Breast epithelium (tissue), 4 donors: ENCODE data around the gene CCDC7. TPM values are rescaled to one million over a fixed set of nuclear protein-coding genes. Genes with fewer than 3 reads are reported as not detected.

Source experiments
- DNase-seq, 2 donors: peaks; one replicate each; pipeline ENCODE4 v3.0.0-alpha.2; 2019; ENCODE audit warnings: low spot score in 2 of 2
- H3K27ac ChIP-seq, 2 donors: fragments of 200-600 bp; sonication (generic) in 1 of 2; one replicate each; pipeline ENCODE4 v1.5.1; 2016 to 2019; ENCODE audit warnings: mild to moderate bottlenecking in 1 of 2
- H3K27me3 ChIP-seq, 2 donors: fragments of 200-600 bp; sonication (generic) in 1 of 2; one replicate each; pipeline versions ENCODE4 v1.5.1 to v1.6.0; 2017 to 2019; ENCODE audit warnings: control low read depth in 1 of 2, mild to moderate bottlenecking in 1 of 2
- H3K36me3 ChIP-seq: fragments of 200-600 bp; one replicate; pipeline ENCODE4 v1.5.1; 2019
- H3K4me1 ChIP-seq, 2 donors: fragments of 200-600 bp; sonication (generic); one replicate each; pipeline ENCODE4 v1.5.1; 2016 to 2019; ENCODE audit warnings: control low read depth in 1 of 2
- H3K4me3 ChIP-seq, 3 donors: fragments of 200-600 bp; sonication (generic); 1 replicate in 2 of 3; 2 replicates in 1 of 3; pipeline ENCODE4 v1.5.1; 2016 to 2019; ENCODE audit warnings: mild to moderate bottlenecking in 3 of 3, moderate library complexity in 2 of 3
- H3K9me3 ChIP-seq, 2 donors: fragments of 200-600 bp; sonication (generic) in 1 of 2; one replicate each; pipeline ENCODE4 v1.5.1; 2016 to 2019; ENCODE audit warnings: control low read depth in 1 of 2
- POLR2A ChIP-seq: fragments of 450-650 bp; IDR thresholded peaks from one replicate; pipeline ENCODE4 v1.6.1; 2016; ENCODE audit warnings: antibody characterized with exemption, mild to moderate bottlenecking, moderate library complexity
- POLR2AphosphoS5 ChIP-seq, 3 donors: sonication (generic); formaldehyde crosslinking; IDR thresholded peaks; one replicate each; pipeline ENCODE4 v1.6.1; 2017; ENCODE audit warnings: antibody characterized with exemption in 3 of 3
- intact Hi-C: fragments of 100-400 bp; cut with DNase I; formaldehyde crosslinking; loops from one replicate; pipeline ENCODE4 v1.15.1; 2023; ENCODE audit warnings: low total_unique reads
- total RNA-seq, 3 donors: library from RNA; depleted of rRNA; stranded (reverse); fragments of >200 nt; gene quantifications; one replicate each; pipeline ENCODE4 v1.1.0, GENCODE V29; 2016
- TF ChIP-seq, protein P1 (sequence below), 3 donors: fragments of 450-650 bp; IDR thresholded peaks; one replicate each; pipeline ENCODE4 v1.5.1; 2016 to 2017; ENCODE audit warnings: antibody characterized with exemption in 3 of 3, mild to moderate bottlenecking in 3 of 3, moderate library complexity in 3 of 3

CCDC7 gene
- total RNA-seq, 3 donors from 2014 or later = 16.3 to 46.7 (median 34.7) TPM

GRCh38 chr10:32419615-32420014 lies 26.3 kb upstream of the CCDC7 start:
- no peak for DNase-seq
- intact Hi-C loops = no loop called here
- no peak overlapping the region for H3K4me3 ChIP-seq
- H3K27me3 ChIP-seq = no peaks in the 10 kb centered on the region
- H3K9me3 ChIP-seq = peaks cover 3 to 8% of the 10 kb centered on the region in 2 donors
- no peaks in the 10 kb centered on the region for H3K36me3 ChIP-seq
- no peaks in the 10 kb centered on the region for H3K4me1 ChIP-seq
- TF ChIP-seq, protein P1, sequence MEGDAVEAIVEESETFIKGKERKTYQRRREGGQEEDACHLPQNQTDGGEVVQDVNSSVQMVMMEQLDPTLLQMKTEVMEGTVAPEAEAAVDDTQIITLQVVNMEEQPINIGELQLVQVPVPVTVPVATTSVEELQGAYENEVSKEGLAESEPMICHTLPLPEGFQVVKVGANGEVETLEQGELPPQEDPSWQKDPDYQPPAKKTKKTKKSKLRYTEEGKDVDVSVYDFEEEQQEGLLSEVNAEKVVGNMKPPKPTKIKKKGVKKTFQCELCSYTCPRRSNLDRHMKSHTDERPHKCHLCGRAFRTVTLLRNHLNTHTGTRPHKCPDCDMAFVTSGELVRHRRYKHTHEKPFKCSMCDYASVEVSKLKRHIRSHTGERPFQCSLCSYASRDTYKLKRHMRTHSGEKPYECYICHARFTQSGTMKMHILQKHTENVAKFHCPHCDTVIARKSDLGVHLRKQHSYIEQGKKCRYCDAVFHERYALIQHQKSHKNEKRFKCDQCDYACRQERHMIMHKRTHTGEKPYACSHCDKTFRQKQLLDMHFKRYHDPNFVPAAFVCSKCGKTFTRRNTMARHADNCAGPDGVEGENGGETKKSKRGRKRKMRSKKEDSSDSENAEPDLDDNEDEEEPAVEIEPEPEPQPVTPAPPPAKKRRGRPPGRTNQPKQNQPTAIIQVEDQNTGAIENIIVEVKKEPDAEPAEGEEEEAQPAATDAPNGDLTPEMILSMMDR (IDR thresholded peaks at IDR 0.05) = no peak
- no peak for TF ChIP-seq POLR2AphosphoS5 (IDR thresholded peaks at IDR 0.05)
- TF ChIP-seq POLR2A = no peak
- H3K27ac ChIP-seq = no peak overlapping the region

- peaks cover 7% of the 10 kb centered on the region for H3K36me3 ChIP-seq
- no peak overlapping the region for H3K4me3 ChIP-seq
- intact Hi-C loops = no loop called here
- H3K27me3 ChIP-seq = no peaks in the 10 kb centered on the region
- no peak overlapping the region for H3K27ac ChIP-seq
- TF ChIP-seq, protein P1 (IDR thresholded peaks at IDR 0.05) = no peak
- TF ChIP-seq POLR2AphosphoS5 (IDR thresholded peaks at IDR 0.05) (no peak), POLR2A (no peak)
- no peak for DNase-seq
- H3K4me1 ChIP-seq = no peaks in the 10 kb centered on the region
- peaks cover 3 to 8% of the 10 kb centered on the region in 2 donors for H3K9me3 ChIP-seq
These were observed 19.8 kb upstream of the CCDC7 start for GRCh38 chr10:32426186-32426585.

- TF ChIP-seq POLR2A = no peak
- TF ChIP-seq, protein P1 (IDR thresholded peaks at IDR 0.05) = no peak
- no peak for TF ChIP-seq POLR2AphosphoS5 (IDR thresholded peaks at IDR 0.05)
- Histone ChIP-seq H3K9me3 (peaks cover 0 to 9% of the 10 kb centered on the region in 2 donors), H3K4me3 (no peak overlapping the region), H3K36me3 (peaks cover 7% of the 10 kb centered on the region), H3K27ac (no peak overlapping the region), H3K27me3 (no peaks in the 10 kb centered on the region), H3K4me1 (no peaks in the 10 kb centered on the region)
- intact Hi-C loops = no loop called here
- DNase-seq = no peak
These were observed 12.4 kb upstream of the CCDC7 start for GRCh38 chr10:32433542-32433941.

GRCh38 chr10:32436215-32436614 lies 9.7 kb upstream of the CCDC7 start:
- H3K36me3 ChIP-seq = no peaks in the 10 kb centered on the region
- no peak overlapping the region for H3K27ac ChIP-seq
- no peaks in the 10 kb centered on the region for H3K27me3 ChIP-seq
- TF ChIP-seq POLR2AphosphoS5 (IDR thresholded peaks at IDR 0.05) (no peak), POLR2A (no peak)
- TF ChIP-seq, protein P1 (IDR thresholded peaks at IDR 0.05) = no peak
- intact Hi-C loops = no loop called here
- H3K4me3 ChIP-seq = no peak overlapping the region
- no peaks in the 10 kb centered on the region for H3K4me1 ChIP-seq
- DNase-seq = no peak
- H3K9me3 ChIP-seq = peaks cover 0 to 9% of the 10 kb centered on the region in 2 donors

DNA sequence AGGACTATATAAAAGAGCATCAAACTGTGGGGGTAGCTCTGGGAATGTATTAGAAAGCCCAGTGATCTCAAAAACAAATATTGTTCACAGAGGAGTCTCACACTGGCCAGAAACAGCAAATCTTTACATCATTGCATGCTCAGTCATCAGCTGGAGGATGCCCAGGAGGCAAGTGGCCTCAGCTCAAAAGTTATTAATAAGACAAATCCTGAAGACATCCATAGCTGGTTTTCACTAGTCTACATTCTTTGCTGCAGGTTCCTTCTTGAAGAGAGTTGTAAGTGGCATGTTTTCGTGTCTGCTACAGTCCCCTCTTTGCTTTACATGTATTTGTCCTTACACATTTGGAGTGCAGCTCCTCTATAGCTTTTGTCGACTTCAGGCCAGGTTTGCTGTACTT lies 8.6 kb upstream of the CCDC7 start:
- TF ChIP-seq POLR2AphosphoS5 (IDR thresholded peaks at IDR 0.05) = no peak
- TF ChIP-seq, protein P1 (IDR thresholded peaks at IDR 0.05) = no peak
- no peak for TF ChIP-seq POLR2A
- intact Hi-C loops = no loop called here
- DNase-seq = no peak

More for the DNA sequence above, 8.6 kb upstream of the CCDC7 start:
- Histone ChIP-seq H3K4me3 (no peak overlapping the region), H3K27me3 (no peaks in the 10 kb centered on the region), H3K27ac (no peak overlapping the region), H3K36me3 (no peaks in the 10 kb centered on the region), H3K4me1 (no peaks in the 10 kb centered on the region), H3K9me3 (peaks cover 0 to 9% of the 10 kb centered on the region in 2 donors)
